Fibroblast of skin of right quadriceps (primary cell): Measurements from ENCODE around the gene QRFP.

Experiments used
- DNase-seq: peaks from one replicate; pipeline ENCODE4 v3.0.0-alpha.2; 2013

Gene QRFP

GRCh38 chr9:130896233-130897014 lies at the start of gene QRFP:
QRFP (minus strand) TSS chr9:130896812; CDS start chr9:130893838, 2,974 bp downstream.
- no peak for DNase-seq

GRCh38 chr9:130945173-130945572 lies 48.6 kb upstream of the QRFP start:
- DNase-seq: no peak

GRCh38 chr9:130944510-130945058 lies 48.0 kb upstream of the QRFP start:
- no peak for DNase-seq

- DNase-seq: no peak
Measured at GRCh38 chr9:130943777-130944176, 47.2 kb upstream of the QRFP start.

GRCh38 chr9:130943221-130943620 lies 46.6 kb upstream of the QRFP start:
- no peak for DNase-seq

- DNase-seq: no peak
Measured at GRCh38 chr9:130942679-130943078, 46.1 kb upstream of the QRFP start.

GRCh38 chr9:130942084-130942483 lies 45.5 kb upstream of the QRFP start:
- DNase-seq: no peak

- peak; percentile 19 for DNase-seq
Measured at GRCh38 chr9:130940693-130941576, 44.3 kb upstream of the QRFP start.

- no peak for DNase-seq
Measured at GRCh38 chr9:130940027-130940549, 43.5 kb upstream of the QRFP start.

GRCh38 chr9:130939405-130940026 lies 42.9 kb upstream of the QRFP start:
- DNase-seq: no peak

GRCh38 chr9:130938652-130939404 lies 42.2 kb upstream of the QRFP start, which contains the start of gene FIBCD1:
FIBCD1 (minus strand) TSS chr9:130939247; CDS start chr9:130938607, 640 bp downstream.
- peak; percentile 23 for DNase-seq

- no peak for DNase-seq
Measured at GRCh38 chr9:130938184-130938651, 41.6 kb upstream of the QRFP start.

- no peak for DNase-seq
Measured at GRCh38 chr9:130937146-130938076, 40.8 kb upstream of the QRFP start.

- DNase-seq: peak; percentile 46
Measured at GRCh38 chr9:130936285-130937117, 39.9 kb upstream of the QRFP start.

GRCh38 chr9:130935648-130936271 lies 39.1 kb upstream of the QRFP start:
- DNase-seq: peak; percentile 19

- DNase-seq: no peak
Measured at GRCh38 chr9:130934702-130935647, 38.4 kb upstream of the QRFP start.

- DNase-seq: no peak
Measured at GRCh38 chr9:130934246-130934645, 37.6 kb upstream of the QRFP start.
